Right lung (tissue), 5 donors: ENCODE data around the gene EHD1. TPM values are rescaled to one million over a fixed set of nuclear protein-coding genes. Genes with fewer than 3 reads are reported as not detected.

Experiments used
- DNase-seq, 2 donors: peaks; one replicate each; pipeline ENCODE4 v3.0.0-alpha.2; 2013
- polyA plus RNA-seq, 5 donors: library from polyadenylated mRNA; unstranded; fragments of 120-200 nt; gene quantifications; one replicate each; pipeline versions ENCODE4 v1.2.1 to v1.2.3, GENCODE V29; 2013; ENCODE audit warnings: inconsistent platforms in 1 of 5, low replicate concordance in 1 of 5; ENCODE audit not compliant: insufficient read length in 5 of 5, insufficient read depth in 1 of 5

Gene EHD1
- polyA plus RNA-seq, 5 donors = 38.4 to 65.5 (median 49.2) TPM

- DNase-seq = no peak
Observed at GRCh38 chr11:64891880-64892279, 13.5 kb upstream of the EHD1 start.

GRCh38 chr11:64891215-64891848 lies 12.9 kb upstream of the EHD1 start:
- DNase-seq = no peak

GRCh38 chr11:64890522-64890939 lies 12.1 kb upstream of the EHD1 start:
- no peak for DNase-seq

GRCh38 chr11:64888729-64889511 lies 10.5 kb upstream of the EHD1 start:
- DNase-seq = no peak

GRCh38 chr11:64888406-64888728 lies 9.9 kb upstream of the EHD1 start:
- DNase-seq = no peak

- DNase-seq = peak in 1 of 2 donors; percentile 63
Observed at GRCh38 chr11:64887757-64888405, 9.5 kb upstream of the EHD1 start.

- DNase-seq = no peak
Observed at GRCh38 chr11:64887234-64887756, 8.9 kb upstream of the EHD1 start.

GRCh38 chr11:64885367-64886286 lies 7.2 kb upstream of the EHD1 start:
- no peak for DNase-seq

GRCh38 chr11:64884019-64884418 lies 5.6 kb upstream of the EHD1 start:
- DNase-seq = no peak

- DNase-seq = no peak
Observed at GRCh38 chr11:64883575-64883974, 5.2 kb upstream of the EHD1 start.

GRCh38 chr11:64882243-64882642 lies 3.8 kb upstream of the EHD1 start:
- no peak for DNase-seq

GRCh38 chr11:64881476-64881875 lies 3.1 kb upstream of the EHD1 start:
- no peak for DNase-seq

GRCh38 chr11:64880240-64881001 lies 2.0 kb upstream of the EHD1 start:
- no peak for DNase-seq

- DNase-seq = no peak
Observed at GRCh38 chr11:64879244-64879900, 951 bp upstream of the EHD1 start.

- DNase-seq = no peak
Observed at GRCh38 chr11:64878223-64878493, 263 bp downstream of the EHD1 start.

- no peak for DNase-seq
Observed at GRCh38 chr11:64877390-64878222, 815 bp downstream of the EHD1 start.

- no peak for DNase-seq
Observed at GRCh38 chr11:64876835-64877341, 1.5 kb downstream of the EHD1 start.

GRCh38 chr11:64876229-64876750 lies 2.1 kb downstream of the EHD1 start:
- DNase-seq = no peak
